T-cell (primary cell): ENCODE results near the gene CNTNAP5. TPM values are rescaled to one million over a fixed set of nuclear protein-coding genes. Genes with fewer than 3 reads are reported as not detected.

Source experiments
- ATAC-seq, 4 experiments: fragments of 200-7000 bp in 3 of 4; fragments of 150-1000 bp in 1 of 4; cut with Tn5 transposase; replicated peaks in 1 of 4; 1 replicate in 3 of 4; 2 replicates in 1 of 4; pipeline ENCODE4 v1.10.0; 2021; ENCODE audit warnings: moderate library complexity in 3 of 4, mild to moderate bottlenecking in 2 of 4, moderate number of reproducible peaks in 1 of 4
- CTCF ChIA-PET, 2 donors: fragments of 300-600 bp; sonication (Branson Sonifier 250); formaldehyde crosslinking; loops; one replicate each; lab custom pipeline; 2022; ENCODE audit warnings: antibody characterized with exemption in 2 of 2; lab: Charles Lee
- POLR2A ChIA-PET, 2 donors: fragments of 300-600 bp; sonication (Branson Sonifier 250); formaldehyde crosslinking; loops; one replicate each; lab custom pipeline; 2022; ENCODE audit warnings: antibody characterized with exemption in 2 of 2; lab: Charles Lee
- DNase-seq, 35 experiments: peaks; one replicate each; pipeline versions ENCODE4 v3.0.0 to v3.0.0-alpha.2; 2013 to 2023
- H3K27ac ChIP-seq: one replicate; pipeline ENCODE4 v1.5.1; 2013; ENCODE audit warnings: low read length
- H3K27me3 ChIP-seq, 2 experiments: replicated peaks in 1 of 2; 1 replicate in 1 of 2; 2 replicates in 1 of 2; pipeline versions ENCODE4 v1.6.1 to v1.7.0; 2013; ENCODE audit warnings: low read length in 1 of 2, mixed read lengths in 1 of 2; ENCODE audit not compliant: control insufficient read depth in 2 of 2, insufficient read depth in 2 of 2; ENCODE audit errors: extremely low read depth in 1 of 2
- H3K36me3 ChIP-seq, 2 donors: 1 replicate in 1 of 2; 2 replicates in 1 of 2; pipeline versions ENCODE4 v1.6.1 to v1.7.0; 2013; ENCODE audit warnings: low read length in 1 of 2; ENCODE audit not compliant: control insufficient read depth in 2 of 2, insufficient read depth in 1 of 2; ENCODE audit errors: extremely low read depth in 1 of 2
- H3K4me1 ChIP-seq, 2 experiments: 1 replicate in 1 of 2; 2 replicates in 1 of 2; pipeline versions ENCODE4 v1.6.1 to v1.7.0; 2013; ENCODE audit warnings: low read length in 2 of 2, mixed read lengths in 1 of 2; ENCODE audit not compliant: insufficient read depth in 2 of 2, control insufficient read depth in 1 of 2; ENCODE audit errors: extremely low read depth in 1 of 2
- H3K4me3 ChIP-seq, 2 donors: 1 replicate in 1 of 2; 2 replicates in 1 of 2; pipeline versions ENCODE4 v1.5.1 to v1.7.0; 2013; ENCODE audit warnings: mild to moderate bottlenecking in 2 of 2, low read length in 1 of 2, moderate library complexity in 1 of 2; ENCODE audit not compliant: control insufficient read depth in 1 of 2; ENCODE audit errors: extremely low read depth in 1 of 2
- H3K9me3 ChIP-seq: 2 replicates; pipeline ENCODE4 v1.7.0; 2013
- H3K27ac Mint-ChIP-seq, 2 donors: one replicate each; pipeline ENCODE4 v1.8.0; 2020 to 2021; ENCODE audit warnings: mild to moderate bottlenecking in 2 of 2, mixed read lengths in 2 of 2
- H3K27me3 Mint-ChIP-seq, 2 donors: one replicate each; pipeline ENCODE4 v1.8.0; 2021 to 2022; ENCODE audit warnings: mixed read lengths in 2 of 2
- H3K36me3 Mint-ChIP-seq: one replicate; pipeline ENCODE4 v1.8.0; 2021; ENCODE audit warnings: mixed read lengths
- H3K4me1 Mint-ChIP-seq, 3 donors: one replicate each; pipeline ENCODE4 v1.8.0; 2020 to 2022; ENCODE audit warnings: mixed read lengths in 3 of 3, mild to moderate bottlenecking in 1 of 3
- H3K4me3 Mint-ChIP-seq, 3 donors: one replicate each; pipeline ENCODE4 v1.8.0; 2020 to 2022; ENCODE audit warnings: mild to moderate bottlenecking in 3 of 3, mixed read lengths in 3 of 3, moderate library complexity in 3 of 3
- H3K9me3 Mint-ChIP-seq, 3 donors: one replicate each; pipeline ENCODE4 v1.8.0; 2020 to 2022; ENCODE audit warnings: mixed read lengths in 3 of 3
- WGBS: methylation state at CpG from one replicate; pipeline ENCODE4 v1.1.5; 2013; ENCODE audit warnings: missing lambda C conversion rate; ENCODE audit not compliant: insufficient coverage; 5-methylcytosine and 5-hydroxymethylcytosine counted together
- total RNA-seq, 35 experiments: library from RNA in 6 of 35; stranded (reverse) in 6 of 35; fragments of 120-200 nt in 1 of 35; gene quantifications; one replicate each; pipeline versions ENCODE4 v1.2.1 to v1.2.4 and lab custom pipeline; 2013 to 2026

Gene CNTNAP5
- total RNA-seq, 5 donors from 2014 or later (not counting 1 experiment from before 2014, with no cell fraction given) = not detected

GRCh38 chr2:124323321-124323720 lies 298.2 kb downstream of the CNTNAP5 start:
- no peaks in the 10 kb centered on the region for H3K4me1 ChIP-seq
- ChIA-PET CTCF (no interaction called here), POLR2A (no interaction called here)
- H3K27ac Mint-ChIP-seq = no peak overlapping the region
- no peak overlapping the region for H3K4me3 Mint-ChIP-seq
- no peaks in the 10 kb centered on the region for H3K27me3 Mint-ChIP-seq
- no peaks in the 10 kb centered on the region for H3K9me3 ChIP-seq
- H3K27ac ChIP-seq = no peak overlapping the region
- WGBS = 50% methylated on average over 2 of the region's 2 CpGs
- no peak overlapping the region for H3K4me3 ChIP-seq
- H3K4me1 Mint-ChIP-seq = no peaks in the 10 kb centered on the region
- no peaks in the 10 kb centered on the region for H3K27me3 ChIP-seq
- DNase-seq = no peak
- ATAC-seq = no peak
- H3K9me3 Mint-ChIP-seq = peaks cover under 1 to 16% (median 8%) of the 10 kb centered on the region in 3 donors
- no peaks in the 10 kb centered on the region for H3K36me3 Mint-ChIP-seq
- no peaks in the 10 kb centered on the region for H3K36me3 ChIP-seq

GRCh38 chr2:124325667-124326440 lies 300.8 kb downstream of the CNTNAP5 start:
- H3K4me3 Mint-ChIP-seq = no peak overlapping the region
- no peak for ATAC-seq
- Histone ChIP-seq H3K4me1 (no peaks in the 10 kb centered on the region), H3K27me3 (no peaks in the 10 kb centered on the region), H3K4me3 (no peak overlapping the region), H3K9me3 (no peaks in the 10 kb centered on the region), H3K27ac (no peak overlapping the region), H3K36me3 (no peaks in the 10 kb centered on the region)
- H3K27ac Mint-ChIP-seq = no peak overlapping the region
- ChIA-PET POLR2A (no interaction called here), CTCF (no interaction called here)
- H3K27me3 Mint-ChIP-seq = no peaks in the 10 kb centered on the region
- H3K9me3 Mint-ChIP-seq = peaks cover 8 to 18% (median 12%) of the 10 kb centered on the region in 3 donors
- no peaks in the 10 kb centered on the region for H3K4me1 Mint-ChIP-seq
- 57% methylated on average over 1 of the region's 3 CpGs for WGBS
- no peak for DNase-seq
- H3K36me3 Mint-ChIP-seq = no peaks in the 10 kb centered on the region

- H3K4me1 ChIP-seq = no peaks in the 10 kb centered on the region
- DNase-seq (no peak), ATAC-seq (no peak)
- POLR2A ChIA-PET = no interaction called here
- H3K9me3 ChIP-seq = no peaks in the 10 kb centered on the region
- H3K27ac ChIP-seq = no peak overlapping the region
- H3K4me3 ChIP-seq = no peak overlapping the region
- Mint-ChIP-seq H3K36me3 (no peaks in the 10 kb centered on the region), H3K4me3 (no peak overlapping the region), H3K27me3 (no peaks in the 10 kb centered on the region), H3K4me1 (no peaks in the 10 kb centered on the region), H3K9me3 (peaks cover 10 to 18% (median 12%) of the 10 kb centered on the region in 3 donors), H3K27ac (no peak overlapping the region)
- H3K27me3 ChIP-seq = no peaks in the 10 kb centered on the region
- CTCF ChIA-PET = no interaction called here
- no peaks in the 10 kb centered on the region for H3K36me3 ChIP-seq
Measured at GRCh38 chr2:124327303-124327702, 302.2 kb downstream of the CNTNAP5 start.

GRCh38 chr2:124328397-124328796 lies 303.3 kb downstream of the CNTNAP5 start:
- POLR2A ChIA-PET = no interaction called here
- no peak for DNase-seq

GRCh38 chr2:124333784-124334183 lies 308.7 kb downstream of the CNTNAP5 start:
- H3K27me3 ChIP-seq = no peaks in the 10 kb centered on the region
- no peak overlapping the region for H3K27ac ChIP-seq
- H3K36me3 Mint-ChIP-seq = no peaks in the 10 kb centered on the region
- H3K27me3 Mint-ChIP-seq = no peaks in the 10 kb centered on the region
- no peaks in the 10 kb centered on the region for H3K36me3 ChIP-seq
- ATAC-seq (no peak), DNase-seq (no peak)
- peaks cover 0 to 15% (median 5%) of the 10 kb centered on the region in 3 donors for H3K9me3 Mint-ChIP-seq
- ChIA-PET POLR2A (no interaction called here), CTCF (no interaction called here)
- no peaks in the 10 kb centered on the region for H3K4me1 Mint-ChIP-seq
- H3K9me3 ChIP-seq = no peaks in the 10 kb centered on the region
- WGBS = 52% methylated on average over 2 of the region's 4 CpGs
- H3K27ac Mint-ChIP-seq = no peak overlapping the region
- H3K4me3 Mint-ChIP-seq = no peak overlapping the region
- H3K4me3 ChIP-seq = no peak overlapping the region
- H3K4me1 ChIP-seq = no peaks in the 10 kb centered on the region

More at GRCh38 chr2:124328397-124328796, 303.3 kb downstream of the CNTNAP5 start:
- ATAC-seq = no peak
- no peak overlapping the region for H3K4me3 Mint-ChIP-seq
- WGBS = no CpG with 5 or more reads among the region's 3 CpGs
- CTCF ChIA-PET = interaction anchor here in 1 of 2 donors (1.0 kb wide), 1 partner anchor 9 kb away, joined by 3 read pairs; no protein-coding TSS in a partner anchor
- H3K9me3 Mint-ChIP-seq = peaks cover 10 to 18% (median 12%) of the 10 kb centered on the region in 3 donors
- H3K27ac Mint-ChIP-seq = no peak overlapping the region
- Histone ChIP-seq H3K27me3 (no peaks in the 10 kb centered on the region), H3K4me3 (no peak overlapping the region), H3K36me3 (no peaks in the 10 kb centered on the region), H3K9me3 (no peaks in the 10 kb centered on the region), H3K4me1 (no peaks in the 10 kb centered on the region), H3K27ac (no peak overlapping the region)
- H3K4me1 Mint-ChIP-seq = no peaks in the 10 kb centered on the region
- H3K36me3 Mint-ChIP-seq = no peaks in the 10 kb centered on the region
- H3K27me3 Mint-ChIP-seq = no peaks in the 10 kb centered on the region

GRCh38 chr2:124335058-124335457 lies 310.0 kb downstream of the CNTNAP5 start:
- Histone ChIP-seq H3K27ac (no peak overlapping the region), H3K27me3 (no peaks in the 10 kb centered on the region), H3K9me3 (no peaks in the 10 kb centered on the region), H3K4me1 (no peaks in the 10 kb centered on the region), H3K36me3 (no peaks in the 10 kb centered on the region), H3K4me3 (no peak overlapping the region)
- ChIA-PET POLR2A (no interaction called here), CTCF (no interaction called here)
- Mint-ChIP-seq H3K4me3 (no peak overlapping the region), H3K36me3 (no peaks in the 10 kb centered on the region), H3K9me3 (peaks cover 10 to 16% (median 12%) of the 10 kb centered on the region in 3 donors), H3K27me3 (no peaks in the 10 kb centered on the region), H3K4me1 (no peaks in the 10 kb centered on the region), H3K27ac (no peak overlapping the region)
- no peak for DNase-seq
- no peak for ATAC-seq
- no CpG with 5 or more reads among the region's 2 CpGs for WGBS
